GM23338 (cell line): ENCODE measurements around the gene LTBP2. TPM values are rescaled to one million over a fixed set of nuclear protein-coding genes. Genes with fewer than 3 reads are reported as not detected.

ENCODE experiments used
- ATAC-seq: fragments of 200-7000 bp; cut with Tn5 transposase; 3 replicates; pipeline ENCODE4 v1.9.1; 2020
- DNase-seq: peaks from one replicate; pipeline ENCODE4 v3.0.0-alpha.2; 2015; ENCODE audit warnings: low spot score
- H2AFZ ChIP-seq: fragments of 200-600 bp; sonication (generic); 2 replicates; pipeline ENCODE4 v1.8.0; 2016; ENCODE audit warnings: antibody characterized with exemption, mild to moderate bottlenecking, moderate library complexity
- H3F3A ChIP-seq: fragments of 200-600 bp; sonication (generic); replicated peaks from 2 replicates; pipeline ENCODE4 v1.8.0; 2017; ENCODE audit warnings: antibody characterized with exemption, mixed run types, low read depth
- H3K27ac ChIP-seq: fragments of 200-600 bp; sonication (generic); 2 replicates; pipeline ENCODE4 v1.6.1; 2016; ENCODE audit warnings: low read depth
- H3K27me3 ChIP-seq: fragments of 200-600 bp; sonication (generic); 2 replicates; pipeline ENCODE4 v1.8.0; 2016; ENCODE audit warnings: mild to moderate bottlenecking, mixed run types, moderate library complexity; ENCODE audit not compliant: insufficient read depth
- H3K36me3 ChIP-seq: fragments of 200-600 bp; sonication (generic); 2 replicates; pipeline ENCODE4 v1.8.0; 2016; ENCODE audit warnings: mild to moderate bottlenecking; ENCODE audit not compliant: insufficient read depth
- H3K4me1 ChIP-seq: fragments of 200-600 bp; sonication (generic); 2 replicates; pipeline ENCODE4 v1.8.0; 2016; ENCODE audit warnings: mild to moderate bottlenecking, moderate library complexity; ENCODE audit not compliant: insufficient read depth
- H3K4me2 ChIP-seq: fragments of 200-600 bp; sonication (generic); 2 replicates; pipeline ENCODE4 v1.7.1; 2017; ENCODE audit warnings: mixed run types
- H3K4me3 ChIP-seq: fragments of 200-600 bp; sonication (generic); 2 replicates; pipeline ENCODE4 v1.6.1; 2016; ENCODE audit warnings: mixed run types
- H3K79me2 ChIP-seq: fragments of 200-600 bp; sonication (generic); replicated peaks from 2 replicates; pipeline ENCODE4 v1.8.0; 2017; ENCODE audit warnings: mild to moderate bottlenecking; ENCODE audit not compliant: insufficient read depth
- H3K9me2 ChIP-seq: fragments of 200-600 bp; sonication (generic); 2 replicates; pipeline ENCODE4 v1.8.0; 2017; ENCODE audit not compliant: insufficient read depth
- H4K20me1 ChIP-seq: fragments of 200-600 bp; sonication (generic); replicated peaks from 2 replicates; pipeline ENCODE4 v1.8.0; 2017; ENCODE audit warnings: mild to moderate bottlenecking; ENCODE audit not compliant: insufficient read depth
- H3K27ac Mint-ChIP-seq: 2 replicates; pipeline ENCODE4 v1.8.0; 2020; ENCODE audit warnings: inconsistent platforms, mild to moderate bottlenecking, moderate library complexity, mixed read lengths
- H3K27me3 Mint-ChIP-seq: 3 replicates; pipeline ENCODE4 v1.8.0; 2022; ENCODE audit warnings: low read depth, mild to moderate bottlenecking, moderate library complexity, mixed read lengths, inconsistent platforms; ENCODE audit not compliant: insufficient read depth, poor library complexity
- H3K36me3 Mint-ChIP-seq: 3 replicates; pipeline ENCODE4 v1.8.0; 2021; ENCODE audit warnings: low read depth, mild to moderate bottlenecking, inconsistent platforms, moderate library complexity, mixed read lengths
- H3K4me1 Mint-ChIP-seq: 3 replicates; pipeline ENCODE4 v1.8.0; 2020; ENCODE audit warnings: mild to moderate bottlenecking, inconsistent platforms, mixed read lengths
- H3K4me3 Mint-ChIP-seq: 3 replicates; pipeline ENCODE4 v1.8.0; 2021; ENCODE audit warnings: moderate library complexity, mild to moderate bottlenecking, inconsistent platforms, mixed read lengths
- H3K9me3 Mint-ChIP-seq: 3 replicates; pipeline ENCODE4 v1.8.0; 2020; ENCODE audit warnings: moderate library complexity, mild to moderate bottlenecking, inconsistent platforms, mixed read lengths
- CREB1 ChIP-seq: fragments of 250-450 bp; sonication (Bioruptor Pico); IDR thresholded peaks from 2 replicates; pipeline ENCODE4 v1.5.0; 2020; ENCODE audit warnings: low read depth, mild to moderate bottlenecking, moderate library complexity
- ETS1 ChIP-seq: IDR thresholded peaks from 2 replicates; pipeline ENCODE4 v1.6.1; 2016; ENCODE audit warnings: antibody characterized with exemption
- JUNB ChIP-seq: IDR thresholded peaks from one replicate; pipeline ENCODE4 v1.6.1; 2016; ENCODE audit warnings: antibody characterized with exemption; ENCODE audit not compliant: unreplicated experiment
- NANOG ChIP-seq: IDR thresholded peaks from 2 replicates; pipeline ENCODE4 v1.6.1; 2016; ENCODE audit warnings: antibody characterized with exemption, borderline replicate concordance
- POLR2AphosphoS5 ChIP-seq: IDR thresholded peaks from 2 replicates; pipeline ENCODE4 v1.6.1; 2016; ENCODE audit warnings: antibody characterized with exemption, low read depth
- STAT1 ChIP-seq: IDR thresholded peaks from one replicate; pipeline ENCODE4 v1.6.1; 2016; ENCODE audit warnings: antibody characterized with exemption; ENCODE audit not compliant: unreplicated experiment
- ZNF114 ChIP-seq: fragments of 250-450 bp; sonication (Bioruptor Pico); IDR thresholded peaks from 2 replicates; pipeline ENCODE4 v1.5.0; 2020; ENCODE audit warnings: mild to moderate bottlenecking, moderate library complexity
- ZNF462 ChIP-seq: fragments of 250-450 bp; sonication (Bioruptor Pico); IDR thresholded peaks from 2 replicates; pipeline ENCODE4 v1.5.0; 2020; ENCODE audit warnings: mild to moderate bottlenecking, moderate library complexity
- polyA plus RNA-seq: library from polyadenylated mRNA; unstranded; fragments of >200 nt; fragmentation: Nextera tagmentation; extraction: Ambion mirVana; gene quantifications from 2 replicates; pipeline ENCODE4 v1.2.1, GENCODE V29; 2016
- total RNA-seq: library from RNA; depleted of rRNA; stranded (reverse); fragments of >200 nt; shearing (Covaris generic); gene quantifications from 2 replicates; pipeline ENCODE4 v1.2.3, GENCODE V29; 2014
- TF ChIP-seq, protein P1 (sequence below), 2 experiments: fragments of 200-600 bp in 1 of 2; sonication (generic) in 1 of 2; conservative IDR thresholded peaks; 2 replicates each; pipeline versions ENCODE4 v1.5.1 to v1.6.1; 2016 to 2017; ENCODE audit warnings: antibody characterized with exemption in 2 of 2, low read depth in 2 of 2, mild to moderate bottlenecking in 2 of 2, moderate library complexity in 1 of 2

The LTBP2 gene
- total and polyA plus RNA-seq, 2 experiments from 2014 or later, result 0.27 to 0.49 TPM

DNA sequence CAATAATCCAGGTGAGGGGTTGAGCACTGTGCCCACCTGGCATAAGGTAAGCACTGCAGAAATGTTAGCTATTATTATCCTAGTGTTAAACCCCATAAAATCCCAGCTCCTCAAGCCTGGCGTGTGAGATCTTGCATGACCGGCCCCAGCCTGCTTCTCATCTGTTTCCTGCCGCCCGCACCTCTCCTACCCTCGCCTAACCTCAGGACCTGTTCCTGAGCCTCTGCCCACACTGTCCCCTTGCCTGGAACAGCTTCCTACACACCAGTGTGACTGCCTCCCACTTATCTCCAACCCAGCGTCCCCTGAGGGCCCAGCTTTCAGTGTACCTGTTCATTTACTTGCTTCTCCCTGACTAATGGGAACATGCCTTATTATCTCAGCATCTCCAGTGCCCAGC, 93.8 kb downstream of the LTBP2 start (continued):
- TF ChIP-seq, protein P1, sequence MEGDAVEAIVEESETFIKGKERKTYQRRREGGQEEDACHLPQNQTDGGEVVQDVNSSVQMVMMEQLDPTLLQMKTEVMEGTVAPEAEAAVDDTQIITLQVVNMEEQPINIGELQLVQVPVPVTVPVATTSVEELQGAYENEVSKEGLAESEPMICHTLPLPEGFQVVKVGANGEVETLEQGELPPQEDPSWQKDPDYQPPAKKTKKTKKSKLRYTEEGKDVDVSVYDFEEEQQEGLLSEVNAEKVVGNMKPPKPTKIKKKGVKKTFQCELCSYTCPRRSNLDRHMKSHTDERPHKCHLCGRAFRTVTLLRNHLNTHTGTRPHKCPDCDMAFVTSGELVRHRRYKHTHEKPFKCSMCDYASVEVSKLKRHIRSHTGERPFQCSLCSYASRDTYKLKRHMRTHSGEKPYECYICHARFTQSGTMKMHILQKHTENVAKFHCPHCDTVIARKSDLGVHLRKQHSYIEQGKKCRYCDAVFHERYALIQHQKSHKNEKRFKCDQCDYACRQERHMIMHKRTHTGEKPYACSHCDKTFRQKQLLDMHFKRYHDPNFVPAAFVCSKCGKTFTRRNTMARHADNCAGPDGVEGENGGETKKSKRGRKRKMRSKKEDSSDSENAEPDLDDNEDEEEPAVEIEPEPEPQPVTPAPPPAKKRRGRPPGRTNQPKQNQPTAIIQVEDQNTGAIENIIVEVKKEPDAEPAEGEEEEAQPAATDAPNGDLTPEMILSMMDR (conservative IDR thresholded peaks at IDR 0.05; ENCODE audit: low read depth in 2 of 2), result no peak
- TF ChIP-seq NANOG, result no peak
- no peak for TF ChIP-seq JUNB
- TF ChIP-seq CREB1 (CRISPR knock-in tag), result no peak

- TF ChIP-seq CREB1 (CRISPR knock-in tag), result no peak
- no peak for TF ChIP-seq ZNF114 (CRISPR knock-in tag)
- no peak for TF ChIP-seq JUNB
- no peak for TF ChIP-seq STAT1
- TF ChIP-seq ZNF462 (CRISPR knock-in tag), result no peak
- no peak for TF ChIP-seq POLR2AphosphoS5
- no peak for TF ChIP-seq ETS1
- no peak overlapping the region for H3K27ac Mint-ChIP-seq
- Histone ChIP-seq H3K4me1 (no peaks in the 10 kb centered on the region), H3K4me3 (no peak overlapping the region), H3F3A (no peaks in the 10 kb centered on the region), H4K20me1 (no peaks in the 10 kb centered on the region), H3K27me3 (no peaks in the 10 kb centered on the region), H3K36me3 (no peaks in the 10 kb centered on the region), H3K4me2 (no peak overlapping the region), H3K79me2 (no peaks in the 10 kb centered on the region), H2AFZ (no peak overlapping the region), H3K9me2 (no peaks in the 10 kb centered on the region; the same call in 1 of the 2 replicates), H3K27ac (no peak overlapping the region)
- no peaks in the 10 kb centered on the region for H3K36me3 Mint-ChIP-seq
- peaks cover 8% of the 10 kb centered on the region for H3K27me3 Mint-ChIP-seq
- H3K4me3 Mint-ChIP-seq, result no peak overlapping the region
- DNase-seq (no peak), ATAC-seq (no peak)
- no peaks in the 10 kb centered on the region for H3K9me3 Mint-ChIP-seq
- peaks cover 20% of the 10 kb centered on the region for H3K4me1 Mint-ChIP-seq
Measured at GRCh38 chr14:74517731-74518130, 94.3 kb downstream of the LTBP2 start.
